Activated naive CD4-positive, alpha-beta T cell treated with anti-CD3 and anti-CD28 coated beads, Interleukin-2, amount 50 U/mL, for 24 hours (primary cell): ENCODE measurements around the gene SPATA33.
"Not testable (repeated sequence)": the region's sequence is repeated elsewhere in the genome, so short reads cannot be mapped to it uniquely, and the experiment has no call there.

Experiments
- H3K27ac Mint-ChIP-seq: one replicate; pipeline ENCODE4 v1.8.0; 2021; ENCODE audit warnings: mild to moderate bottlenecking, mixed read lengths
- H3K27me3 Mint-ChIP-seq: one replicate; pipeline ENCODE4 v1.8.0; 2021; ENCODE audit warnings: mixed read lengths
- H3K36me3 Mint-ChIP-seq: one replicate; pipeline ENCODE4 v1.8.0; 2021; ENCODE audit warnings: mixed read lengths
- H3K4me1 Mint-ChIP-seq: one replicate; pipeline ENCODE4 v1.8.0; 2021; ENCODE audit warnings: mixed read lengths
- H3K4me3 Mint-ChIP-seq: one replicate; pipeline ENCODE4 v1.8.0; 2021; ENCODE audit warnings: mild to moderate bottlenecking, mixed read lengths
- H3K9me3 Mint-ChIP-seq: one replicate; pipeline ENCODE4 v1.8.0; 2021; ENCODE audit warnings: mixed read lengths

SPATA33 gene

GRCh38 chr16:89621136-89621697 is 36.4 kb upstream of the SPATA33 start:
- Mint-ChIP-seq H3K9me3 (no peaks in the 10 kb centered on the region), H3K27me3 (peaks cover 5% of the 10 kb centered on the region), H3K4me1 (peaks cover 11% of the 10 kb centered on the region), H3K27ac (no peak overlapping the region), H3K4me3 (no peak overlapping the region), H3K36me3 (no peaks in the 10 kb centered on the region)

GRCh38 chr16:89621698-89622409 is 35.8 kb upstream of the SPATA33 start:
- no peaks in the 10 kb centered on the region for H3K36me3 Mint-ChIP-seq
- peaks cover 5% of the 10 kb centered on the region for H3K4me1 Mint-ChIP-seq
- no peak overlapping the region for H3K27ac Mint-ChIP-seq
- no peaks in the 10 kb centered on the region for H3K9me3 Mint-ChIP-seq
- H3K27me3 Mint-ChIP-seq = peaks cover 5% of the 10 kb centered on the region
- H3K4me3 Mint-ChIP-seq = no peak overlapping the region

GRCh38 chr16:89623511-89624261 is 34.0 kb upstream of the SPATA33 start:
- Mint-ChIP-seq H3K27me3 (peaks cover 5% of the 10 kb centered on the region), H3K27ac (no peak overlapping the region), H3K36me3 (no peaks in the 10 kb centered on the region), H3K4me1 (no peaks in the 10 kb centered on the region), H3K9me3 (no peaks in the 10 kb centered on the region), H3K4me3 (no peak overlapping the region)

GRCh38 chr16:89624777-89625761 is 32.6 kb upstream of the SPATA33 start:
- no peak overlapping the region for H3K27ac Mint-ChIP-seq
- H3K4me3 Mint-ChIP-seq = no peak overlapping the region
- no peaks in the 10 kb centered on the region for H3K9me3 Mint-ChIP-seq
- H3K27me3 Mint-ChIP-seq = peaks cover 5% of the 10 kb centered on the region
- no peaks in the 10 kb centered on the region for H3K4me1 Mint-ChIP-seq
- no peaks in the 10 kb centered on the region for H3K36me3 Mint-ChIP-seq

GRCh38 chr16:89629827-89630610 is 27.6 kb upstream of the SPATA33 start:
- H3K27ac Mint-ChIP-seq = no peak overlapping the region
- no peaks in the 10 kb centered on the region for H3K9me3 Mint-ChIP-seq
- H3K4me3 Mint-ChIP-seq = no peak overlapping the region
- no peaks in the 10 kb centered on the region for H3K4me1 Mint-ChIP-seq
- peaks cover under 1% of the 10 kb centered on the region for H3K27me3 Mint-ChIP-seq
- H3K36me3 Mint-ChIP-seq = no peaks in the 10 kb centered on the region

GRCh38 chr16:89633064-89633631 is 24.5 kb upstream of the SPATA33 start:
- Mint-ChIP-seq H3K36me3 (no peaks in the 10 kb centered on the region), H3K4me3 (no peak overlapping the region), H3K27me3 (peaks cover 2% of the 10 kb centered on the region), H3K4me1 (no peaks in the 10 kb centered on the region), H3K9me3 (no peaks in the 10 kb centered on the region), H3K27ac (no peak overlapping the region)

- not testable (repeated sequence) for H3K27me3 Mint-ChIP-seq, H3K4me1 Mint-ChIP-seq, H3K36me3 Mint-ChIP-seq, H3K9me3 Mint-ChIP-seq, H3K4me3 Mint-ChIP-seq
- H3K27ac Mint-ChIP-seq = peak overlapping the region; percentile 35
These were observed 22.9 kb upstream of the SPATA33 start for GRCh38 chr16:89634463-89635385.

GRCh38 chr16:89636663-89637062 is 21.0 kb upstream of the SPATA33 start:
- Mint-ChIP-seq H3K4me3 (no peak overlapping the region), H3K4me1 (peaks cover 9% of the 10 kb centered on the region), H3K27me3 (peaks cover 2% of the 10 kb centered on the region), H3K9me3 (no peaks in the 10 kb centered on the region), H3K27ac (no peak overlapping the region), H3K36me3 (no peaks in the 10 kb centered on the region)

GRCh38 chr16:89637379-89637778 is 20.3 kb upstream of the SPATA33 start:
- H3K4me3 Mint-ChIP-seq = no peak overlapping the region
- peaks cover 9% of the 10 kb centered on the region for H3K4me1 Mint-ChIP-seq
- H3K36me3 Mint-ChIP-seq = no peaks in the 10 kb centered on the region
- no peaks in the 10 kb centered on the region for H3K9me3 Mint-ChIP-seq
- H3K27ac Mint-ChIP-seq = no peak overlapping the region
- H3K27me3 Mint-ChIP-seq = peaks cover 2% of the 10 kb centered on the region

- Mint-ChIP-seq H3K36me3 (no peaks in the 10 kb centered on the region), H3K4me1 (peaks cover 9% of the 10 kb centered on the region), H3K4me3 (no peak overlapping the region), H3K27ac (no peak overlapping the region), H3K9me3 (no peaks in the 10 kb centered on the region), H3K27me3 (peaks cover 2% of the 10 kb centered on the region)
These were observed 19.2 kb upstream of the SPATA33 start for GRCh38 chr16:89638455-89638854.

- peaks cover 9% of the 10 kb centered on the region for H3K4me1 Mint-ChIP-seq
- no peaks in the 10 kb centered on the region for H3K9me3 Mint-ChIP-seq
- H3K36me3 Mint-ChIP-seq = no peaks in the 10 kb centered on the region
- no peak overlapping the region for H3K4me3 Mint-ChIP-seq
- H3K27ac Mint-ChIP-seq = no peak overlapping the region
- peaks cover 2% of the 10 kb centered on the region for H3K27me3 Mint-ChIP-seq
These were observed 18.3 kb upstream of the SPATA33 start for GRCh38 chr16:89639385-89639784.

- Mint-ChIP-seq H3K4me3 (no peak overlapping the region), H3K27me3 (no peaks in the 10 kb centered on the region), H3K9me3 (no peaks in the 10 kb centered on the region), H3K36me3 (peaks cover 6% of the 10 kb centered on the region), H3K27ac (no peak overlapping the region), H3K4me1 (peaks cover 9% of the 10 kb centered on the region)
These were observed 16.0 kb upstream of the SPATA33 start for GRCh38 chr16:89641458-89642119.

GRCh38 chr16:89642574-89642973 is 15.1 kb upstream of the SPATA33 start:
- Mint-ChIP-seq H3K27ac (no peak overlapping the region), H3K27me3 (no peaks in the 10 kb centered on the region), H3K36me3 (peaks cover 6% of the 10 kb centered on the region), H3K4me1 (peaks cover 9% of the 10 kb centered on the region), H3K9me3 (no peaks in the 10 kb centered on the region), H3K4me3 (no peak overlapping the region)
